Measurements from ENCODE around the gene INPP5K. TPM values are rescaled to one million over a fixed set of nuclear protein-coding genes. Genes with fewer than 3 reads are reported as not detected.
"Not testable (repeated sequence)": the region's sequence is repeated elsewhere in the genome, so short reads cannot be mapped to it uniquely, and the experiment has no call there.

Gene INPP5K
- total RNA-seq, 1 donor from 2014 or later = 23.0 TPM

GRCh38 chr17:1511290-1511689, 5.1 kb downstream of the INPP5K start:
- H3K9ac ChIP-seq (ENCODE audit: low read depth in 1 of 3, low read length in 3 of 3) = peak overlapping the region; percentile 34 to 69 (median 46)
- H3K27me3 ChIP-seq (ENCODE audit: control insufficient read depth in 3 of 3, insufficient read depth in 3 of 3, low read length in 3 of 3) = no peaks in the 10 kb centered on the region
- peaks cover 43 to 55% (median 52%) of the 10 kb centered on the region in 3 donors for H3K4me1 ChIP-seq (ENCODE audit: control insufficient read depth in 3 of 3, insufficient read depth in 3 of 3, low read length in 3 of 3)
- H3K4me3 ChIP-seq (ENCODE audit: low read length in 3 of 3) = no peak overlapping the region
- no peaks in the 10 kb centered on the region for H3K9me3 ChIP-seq (ENCODE audit: control insufficient read depth in 3 of 3, low read length in 3 of 3)
- H3K36me3 ChIP-seq (ENCODE audit: control insufficient read depth in 3 of 3, insufficient read depth in 3 of 3, low read length in 3 of 3) = peaks cover 28 to 39% (median 36%) of the 10 kb centered on the region in 3 donors
- no peak overlapping the region for H3K27ac ChIP-seq (ENCODE audit: low read depth, low read length)

- H3K36me3 ChIP-seq (ENCODE audit: control insufficient read depth in 3 of 3, insufficient read depth in 3 of 3, low read length in 3 of 3) = peaks cover 29 to 47% (median 37%) of the 10 kb centered on the region in 3 donors
- no peaks in the 10 kb centered on the region for H3K27me3 ChIP-seq (ENCODE audit: control insufficient read depth in 3 of 3, insufficient read depth in 3 of 3, low read length in 3 of 3)
- no peak overlapping the region for H3K27ac ChIP-seq (ENCODE audit: low read depth, low read length)
- H3K4me1 ChIP-seq (ENCODE audit: control insufficient read depth in 3 of 3, insufficient read depth in 3 of 3, low read length in 3 of 3) = peaks cover 33 to 40% (median 38%) of the 10 kb centered on the region in 3 donors
- H3K9me3 ChIP-seq (ENCODE audit: control insufficient read depth in 3 of 3, low read length in 3 of 3) = no peaks in the 10 kb centered on the region
- no peak overlapping the region for H3K4me3 ChIP-seq (ENCODE audit: low read length in 3 of 3)
- no peak overlapping the region for H3K9ac ChIP-seq (ENCODE audit: low read depth in 1 of 3, low read length in 3 of 3)
These were observed 7.0 kb downstream of the INPP5K start for GRCh38 chr17:1509290-1509881.

- H3K36me3 ChIP-seq (ENCODE audit: control insufficient read depth in 3 of 3, insufficient read depth in 3 of 3, low read length in 3 of 3) = peaks cover 31 to 50% (median 43%) of the 10 kb centered on the region in 3 donors
- not testable (repeated sequence) for H3K9me3 ChIP-seq (ENCODE audit: control insufficient read depth in 3 of 3, low read length in 3 of 3); H3K9ac ChIP-seq (ENCODE audit: low read depth in 1 of 3, low read length in 3 of 3); H3K27me3 ChIP-seq (ENCODE audit: control insufficient read depth in 3 of 3, insufficient read depth in 3 of 3, low read length in 3 of 3); H3K4me3 ChIP-seq (ENCODE audit: low read length in 3 of 3); H3K27ac ChIP-seq (ENCODE audit: low read depth, low read length)
- peaks cover 33 to 42% (median 36%) of the 10 kb centered on the region in 3 donors for H3K4me1 ChIP-seq (ENCODE audit: control insufficient read depth in 3 of 3, insufficient read depth in 3 of 3, low read length in 3 of 3)
These were observed 7.7 kb downstream of the INPP5K start for GRCh38 chr17:1508709-1509108.

GRCh38 chr17:1506649-1507267, 9.7 kb downstream of the INPP5K start:
- Histone ChIP-seq H3K36me3 (ENCODE audit: control insufficient read depth in 3 of 3, insufficient read depth in 3 of 3, low read length in 3 of 3) (peaks cover 25 to 40% (median 36%) of the 10 kb centered on the region in 3 donors), H3K27ac (ENCODE audit: low read depth, low read length) (no peak overlapping the region), H3K4me1 (ENCODE audit: control insufficient read depth in 3 of 3, insufficient read depth in 3 of 3, low read length in 3 of 3) (peaks cover 16 to 25% (median 23%) of the 10 kb centered on the region in 3 donors), H3K9ac (ENCODE audit: low read depth in 1 of 3, low read length in 3 of 3) (peak overlapping the region in 1 of 3 donors; percentile 40), H3K27me3 (ENCODE audit: control insufficient read depth in 3 of 3, insufficient read depth in 3 of 3, low read length in 3 of 3) (no peaks in the 10 kb centered on the region), H3K9me3 (ENCODE audit: control insufficient read depth in 3 of 3, low read length in 3 of 3) (no peaks in the 10 kb centered on the region), H3K4me3 (ENCODE audit: low read length in 3 of 3) (no peak overlapping the region)

GRCh38 chr17:1505586-1505985, 10.8 kb downstream of the INPP5K start:
- Histone ChIP-seq H3K4me3 (ENCODE audit: low read length in 3 of 3) (no peak overlapping the region), H3K36me3 (ENCODE audit: control insufficient read depth in 3 of 3, insufficient read depth in 3 of 3, low read length in 3 of 3) (peaks cover 25 to 40% (median 37%) of the 10 kb centered on the region in 3 donors), H3K27ac (ENCODE audit: low read depth, low read length) (no peak overlapping the region), H3K4me1 (ENCODE audit: control insufficient read depth in 3 of 3, insufficient read depth in 3 of 3, low read length in 3 of 3) (peaks cover 5 to 14% (median 13%) of the 10 kb centered on the region in 3 donors), H3K9me3 (ENCODE audit: control insufficient read depth in 3 of 3, low read length in 3 of 3) (no peaks in the 10 kb centered on the region), H3K27me3 (ENCODE audit: control insufficient read depth in 3 of 3, insufficient read depth in 3 of 3, low read length in 3 of 3) (no peaks in the 10 kb centered on the region), H3K9ac (ENCODE audit: low read depth in 1 of 3, low read length in 3 of 3) (no peak overlapping the region)

- Histone ChIP-seq H3K4me1 (ENCODE audit: control insufficient read depth in 3 of 3, insufficient read depth in 3 of 3, low read length in 3 of 3) (peaks cover 2 to 11% (median 10%) of the 10 kb centered on the region in 3 donors), H3K36me3 (ENCODE audit: control insufficient read depth in 3 of 3, insufficient read depth in 3 of 3, low read length in 3 of 3) (peaks cover 24 to 40% (median 37%) of the 10 kb centered on the region in 3 donors)
These were observed 11.5 kb downstream of the INPP5K start for GRCh38 chr17:1504866-1505265.

DNA sequence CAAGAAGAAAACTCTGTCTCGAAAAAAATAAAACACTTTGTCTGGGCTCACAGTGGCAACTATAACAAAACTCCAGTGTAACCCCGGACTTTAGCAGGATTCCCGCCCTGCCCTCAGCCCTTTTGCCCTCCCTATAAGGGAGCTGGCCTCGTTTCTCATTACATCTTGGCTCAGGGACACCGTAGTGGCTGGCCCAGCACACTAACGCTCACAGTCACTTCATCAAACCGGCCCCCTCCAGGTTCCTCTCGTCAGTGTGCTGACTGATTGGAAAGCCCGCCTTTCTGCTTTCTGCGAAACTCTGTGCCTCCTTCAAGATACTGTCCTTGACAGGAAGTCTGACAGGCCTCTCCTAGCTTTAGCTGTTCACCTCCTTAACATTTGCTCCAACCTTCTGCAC, 12.7 kb downstream of the INPP5K start:
- H3K4me1 ChIP-seq (ENCODE audit: control insufficient read depth in 3 of 3, insufficient read depth in 3 of 3, low read length in 3 of 3) = peaks cover 2 to 4% (median 2%) of the 10 kb centered on the region in 3 donors

More at GRCh38 chr17:1504866-1505265, 11.5 kb downstream of the INPP5K start:
- H3K9ac ChIP-seq (ENCODE audit: low read depth in 1 of 3, low read length in 3 of 3) = no peak overlapping the region
- no peak overlapping the region for H3K4me3 ChIP-seq (ENCODE audit: low read length in 3 of 3)
- H3K9me3 ChIP-seq (ENCODE audit: control insufficient read depth in 3 of 3, low read length in 3 of 3) = no peaks in the 10 kb centered on the region
- no peaks in the 10 kb centered on the region for H3K27me3 ChIP-seq (ENCODE audit: control insufficient read depth in 3 of 3, insufficient read depth in 3 of 3, low read length in 3 of 3)
- no peak overlapping the region for H3K27ac ChIP-seq (ENCODE audit: low read depth, low read length)

GRCh38 chr17:1498869-1499268, 17.5 kb downstream of the INPP5K start:
- Histone ChIP-seq H3K4me1 (ENCODE audit: control insufficient read depth in 3 of 3, insufficient read depth in 3 of 3, low read length in 3 of 3) (peaks cover 25 to 30% (median 28%) of the 10 kb centered on the region in 3 donors), H3K4me3 (ENCODE audit: low read length in 3 of 3) (no peak overlapping the region), H3K9me3 (ENCODE audit: control insufficient read depth in 3 of 3, low read length in 3 of 3) (no peaks in the 10 kb centered on the region), H3K9ac (ENCODE audit: low read depth in 1 of 3, low read length in 3 of 3) (no peak overlapping the region), H3K27ac (ENCODE audit: low read depth, low read length) (no peak overlapping the region), H3K27me3 (ENCODE audit: control insufficient read depth in 3 of 3, insufficient read depth in 3 of 3, low read length in 3 of 3) (no peaks in the 10 kb centered on the region), H3K36me3 (ENCODE audit: control insufficient read depth in 3 of 3, insufficient read depth in 3 of 3, low read length in 3 of 3) (peaks cover 20 to 29% (median 29%) of the 10 kb centered on the region in 3 donors)

More for the DNA sequence above, 12.7 kb downstream of the INPP5K start:
- peaks cover 21 to 36% (median 30%) of the 10 kb centered on the region in 3 donors for H3K36me3 ChIP-seq (ENCODE audit: control insufficient read depth in 3 of 3, insufficient read depth in 3 of 3, low read length in 3 of 3)
- H3K27me3 ChIP-seq (ENCODE audit: control insufficient read depth in 3 of 3, insufficient read depth in 3 of 3, low read length in 3 of 3) = no peaks in the 10 kb centered on the region
- H3K4me3 ChIP-seq (ENCODE audit: low read length in 3 of 3) = no peak overlapping the region
- no peaks in the 10 kb centered on the region for H3K9me3 ChIP-seq (ENCODE audit: control insufficient read depth in 3 of 3, low read length in 3 of 3)
- no peak overlapping the region for H3K9ac ChIP-seq (ENCODE audit: low read depth in 1 of 3, low read length in 3 of 3)
- no peak overlapping the region for H3K27ac ChIP-seq (ENCODE audit: low read depth, low read length)

- Histone ChIP-seq H3K9me3 (ENCODE audit: control insufficient read depth in 3 of 3, low read length in 3 of 3) (no peaks in the 10 kb centered on the region), H3K36me3 (ENCODE audit: control insufficient read depth in 3 of 3, insufficient read depth in 3 of 3, low read length in 3 of 3) (peaks cover 19 to 29% (median 28%) of the 10 kb centered on the region in 3 donors), H3K27ac (ENCODE audit: low read depth, low read length) (no peak overlapping the region), H3K27me3 (ENCODE audit: control insufficient read depth in 3 of 3, insufficient read depth in 3 of 3, low read length in 3 of 3) (no peaks in the 10 kb centered on the region), H3K4me3 (ENCODE audit: low read length in 3 of 3) (no peak overlapping the region), H3K4me1 (ENCODE audit: control insufficient read depth in 3 of 3, insufficient read depth in 3 of 3, low read length in 3 of 3) (peaks cover 32 to 35% (median 34%) of the 10 kb centered on the region in 3 donors), H3K9ac (ENCODE audit: low read depth in 1 of 3, low read length in 3 of 3) (no peak overlapping the region)
These were observed 18.2 kb downstream of the INPP5K start for GRCh38 chr17:1498233-1498632.

DNA sequence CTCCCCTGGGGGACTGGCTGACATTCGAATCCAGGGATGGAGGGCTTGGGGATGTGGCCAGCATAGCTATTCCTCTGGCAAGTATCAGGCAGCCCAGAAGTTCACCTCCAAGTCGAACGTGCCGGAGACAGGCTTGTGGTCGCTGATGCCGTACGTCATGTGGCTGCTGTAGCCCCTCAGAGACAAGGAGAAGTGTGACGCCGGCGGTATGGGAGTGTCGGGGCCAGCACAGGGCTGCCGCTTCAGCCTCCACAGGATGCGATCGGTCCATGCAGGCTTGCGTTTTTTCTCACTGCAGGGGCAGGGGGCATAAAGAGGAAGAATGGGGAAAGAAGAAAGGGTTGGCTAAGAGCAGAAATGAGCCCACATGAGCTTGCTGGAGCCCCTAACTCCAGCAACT, 18.6 kb downstream of the INPP5K start:
- no peaks in the 10 kb centered on the region for H3K27me3 ChIP-seq (ENCODE audit: control insufficient read depth in 3 of 3, insufficient read depth in 3 of 3, low read length in 3 of 3)
- H3K27ac ChIP-seq (ENCODE audit: low read depth, low read length) = no peak overlapping the region
- H3K36me3 ChIP-seq (ENCODE audit: control insufficient read depth in 3 of 3, insufficient read depth in 3 of 3, low read length in 3 of 3) = peaks cover 19 to 29% (median 28%) of the 10 kb centered on the region in 3 donors
- H3K4me3 ChIP-seq (ENCODE audit: low read length in 3 of 3) = no peak overlapping the region
- no peaks in the 10 kb centered on the region for H3K9me3 ChIP-seq (ENCODE audit: control insufficient read depth in 3 of 3, low read length in 3 of 3)
- H3K9ac ChIP-seq (ENCODE audit: low read depth in 1 of 3, low read length in 3 of 3) = no peak overlapping the region
- peaks cover 36 to 39% (median 38%) of the 10 kb centered on the region in 3 donors for H3K4me1 ChIP-seq (ENCODE audit: control insufficient read depth in 3 of 3, insufficient read depth in 3 of 3, low read length in 3 of 3)

All from skeletal muscle tissue (tissue), 4 donors.